Measurements from ENCODE around the gene EYA2.

DNA sequence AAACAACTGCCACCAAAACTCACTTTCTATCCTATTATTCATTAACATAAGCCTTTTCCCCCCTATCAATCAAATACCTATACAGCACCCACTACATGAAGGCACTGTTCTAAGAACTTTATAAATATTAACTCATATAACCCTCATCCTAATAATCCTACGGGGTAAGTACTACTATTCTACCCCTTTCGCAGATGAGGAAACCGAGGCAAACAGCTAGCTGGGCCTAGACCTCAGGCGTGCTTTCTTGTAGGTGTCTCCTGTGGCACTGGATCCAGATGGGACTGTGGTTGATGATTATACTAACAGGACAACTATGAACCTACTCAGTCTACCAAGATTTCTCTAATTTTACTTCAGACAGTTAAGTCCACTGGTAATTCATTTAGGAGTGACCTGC, 330.2 kb downstream of the EYA2 start:
- TF ChIP-seq, protein P1, sequence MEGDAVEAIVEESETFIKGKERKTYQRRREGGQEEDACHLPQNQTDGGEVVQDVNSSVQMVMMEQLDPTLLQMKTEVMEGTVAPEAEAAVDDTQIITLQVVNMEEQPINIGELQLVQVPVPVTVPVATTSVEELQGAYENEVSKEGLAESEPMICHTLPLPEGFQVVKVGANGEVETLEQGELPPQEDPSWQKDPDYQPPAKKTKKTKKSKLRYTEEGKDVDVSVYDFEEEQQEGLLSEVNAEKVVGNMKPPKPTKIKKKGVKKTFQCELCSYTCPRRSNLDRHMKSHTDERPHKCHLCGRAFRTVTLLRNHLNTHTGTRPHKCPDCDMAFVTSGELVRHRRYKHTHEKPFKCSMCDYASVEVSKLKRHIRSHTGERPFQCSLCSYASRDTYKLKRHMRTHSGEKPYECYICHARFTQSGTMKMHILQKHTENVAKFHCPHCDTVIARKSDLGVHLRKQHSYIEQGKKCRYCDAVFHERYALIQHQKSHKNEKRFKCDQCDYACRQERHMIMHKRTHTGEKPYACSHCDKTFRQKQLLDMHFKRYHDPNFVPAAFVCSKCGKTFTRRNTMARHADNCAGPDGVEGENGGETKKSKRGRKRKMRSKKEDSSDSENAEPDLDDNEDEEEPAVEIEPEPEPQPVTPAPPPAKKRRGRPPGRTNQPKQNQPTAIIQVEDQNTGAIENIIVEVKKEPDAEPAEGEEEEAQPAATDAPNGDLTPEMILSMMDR (conservative IDR thresholded peaks at IDR 0.05; ENCODE audit: low read depth, low read length) = no peak
- no peak for TF ChIP-seq EZH2 (IDR thresholded peaks at IDR 0.05; ENCODE audit: low read length, unreplicated experiment)
- no peak for TF ChIP-seq EZH2phosphoT487 (IDR thresholded peaks at IDR 0.05; ENCODE audit: borderline replicate concordance, low read length)
